MM.1S (cell line): Measurements from ENCODE around the gene NPR2.
A peak's percentile ranks its signal among the peaks of the same experiment; 100 is the strongest.

ENCODE experiments used
- DNase-seq: peaks from one replicate; pipeline ENCODE4 v3.0.0-alpha.2; 2015
- H2AFZ ChIP-seq: fragments of 300-600 bp; sonication (generic); 2 replicates; pipeline ENCODE4 v1.6.0; 2016; ENCODE audit warnings: antibody characterized with exemption, low read length
- H3F3A ChIP-seq: fragments of 300-600 bp; sonication (generic); 2 replicates; pipeline ENCODE4 v1.6.1; 2016; ENCODE audit warnings: mild to moderate bottlenecking, antibody characterized with exemption, low read length, moderate library complexity, mixed read lengths; ENCODE audit not compliant: insufficient read depth
- H3K27ac ChIP-seq: fragments of 300-600 bp; sonication (generic); 2 replicates; pipeline ENCODE4 v1.5.1; 2016; ENCODE audit warnings: mild to moderate bottlenecking, low read length
- H3K27me3 ChIP-seq: fragments of 300-600 bp; sonication (generic); replicated peaks from 2 replicates; pipeline ENCODE4 v1.6.0; 2016; ENCODE audit warnings: low read length; ENCODE audit not compliant: insufficient read depth
- H3K36me3 ChIP-seq: fragments of 300-600 bp; sonication (generic); replicated peaks from 2 replicates; pipeline ENCODE4 v1.6.1; 2016; ENCODE audit warnings: mild to moderate bottlenecking, low read length, mixed read lengths; ENCODE audit not compliant: insufficient read depth
- H3K4me1 ChIP-seq: fragments of 300-600 bp; sonication (generic); 2 replicates; pipeline ENCODE4 v1.6.1; 2016; ENCODE audit warnings: low read length, mixed read lengths
- H3K4me2 ChIP-seq: fragments of 300-600 bp; sonication (generic); 2 replicates; pipeline ENCODE4 v1.6.0; 2016; ENCODE audit warnings: low read depth, low read length
- H3K4me3 ChIP-seq: fragments of 300-600 bp; sonication (generic); 2 replicates; pipeline ENCODE4 v1.5.1; 2016; ENCODE audit warnings: low read length, mixed read lengths
- H3K79me2 ChIP-seq: fragments of 300-600 bp; sonication (generic); 2 replicates; pipeline ENCODE4 v1.6.1; 2016; ENCODE audit warnings: mixed run types, low read length, mixed read lengths
- H3K9ac ChIP-seq: fragments of 300-600 bp; sonication (generic); 2 replicates; pipeline ENCODE4 v1.6.1; 2016; ENCODE audit warnings: low read length, mixed read lengths
- H3K9me2 ChIP-seq: fragments of 300-600 bp; sonication (generic); replicated peaks from 2 replicates; pipeline ENCODE4 v1.6.1; 2016; ENCODE audit warnings: mild to moderate bottlenecking, low read length, mixed read lengths; ENCODE audit not compliant: insufficient read depth
- H3K9me3 ChIP-seq: fragments of 300-600 bp; sonication (generic); replicated peaks from 2 replicates; pipeline ENCODE4 v1.6.1; 2016; ENCODE audit warnings: mild to moderate bottlenecking, low read length, mixed read lengths; ENCODE audit not compliant: insufficient read depth
- H4K20me1 ChIP-seq: fragments of 300-600 bp; sonication (generic); 2 replicates; pipeline ENCODE4 v1.6.1; 2016; ENCODE audit warnings: mild to moderate bottlenecking, low read length, moderate library complexity, mixed read lengths; ENCODE audit not compliant: insufficient read depth
- EZH2 ChIP-seq: fragments of 300-600 bp; sonication (generic); optimal IDR thresholded peaks from 2 replicates; pipeline ENCODE3; 2017; ENCODE audit warnings: low read depth, mild to moderate bottlenecking, antibody characterized with exemption, low read length, mixed read lengths
- EZH2phosphoT487 ChIP-seq: fragments of 300-600 bp; sonication (generic); IDR thresholded peaks from 2 replicates; pipeline ENCODE4 v1.6.1; 2018; ENCODE audit warnings: antibody characterized with exemption, low read length
- TF ChIP-seq, protein P1 (sequence below): fragments of 300-600 bp; sonication (generic); IDR thresholded peaks from 2 replicates; pipeline ENCODE4 v1.5.1; 2016; ENCODE audit warnings: antibody characterized with exemption, low read length, mixed read lengths

Gene NPR2

DNA sequence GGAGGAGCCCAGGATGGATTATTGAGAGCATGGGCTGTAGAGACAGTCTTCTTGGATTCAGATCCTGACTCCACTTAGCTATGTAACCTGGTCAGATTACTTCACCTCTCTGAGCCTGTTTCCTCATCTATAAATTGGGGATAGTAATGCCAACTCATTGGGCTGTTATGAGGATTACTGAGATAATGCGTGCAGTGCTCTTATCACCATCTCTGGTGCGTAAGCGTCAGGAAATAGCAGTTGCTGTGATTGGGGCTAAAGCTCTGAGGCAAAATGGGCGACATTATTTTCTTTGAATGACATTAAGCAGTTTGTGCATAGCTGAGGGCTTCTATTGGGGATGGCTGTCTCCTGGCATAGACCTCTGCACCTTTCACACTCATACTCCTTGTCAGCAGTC, 36.3 kb upstream of the NPR2 start:
- H3K9me2 ChIP-seq = no peaks in the 10 kb centered on the region
- no peak overlapping the region for H3K4me2 ChIP-seq
- TF ChIP-seq EZH2phosphoT487 (no peak), EZH2 (no peak)
- TF ChIP-seq, protein P1, sequence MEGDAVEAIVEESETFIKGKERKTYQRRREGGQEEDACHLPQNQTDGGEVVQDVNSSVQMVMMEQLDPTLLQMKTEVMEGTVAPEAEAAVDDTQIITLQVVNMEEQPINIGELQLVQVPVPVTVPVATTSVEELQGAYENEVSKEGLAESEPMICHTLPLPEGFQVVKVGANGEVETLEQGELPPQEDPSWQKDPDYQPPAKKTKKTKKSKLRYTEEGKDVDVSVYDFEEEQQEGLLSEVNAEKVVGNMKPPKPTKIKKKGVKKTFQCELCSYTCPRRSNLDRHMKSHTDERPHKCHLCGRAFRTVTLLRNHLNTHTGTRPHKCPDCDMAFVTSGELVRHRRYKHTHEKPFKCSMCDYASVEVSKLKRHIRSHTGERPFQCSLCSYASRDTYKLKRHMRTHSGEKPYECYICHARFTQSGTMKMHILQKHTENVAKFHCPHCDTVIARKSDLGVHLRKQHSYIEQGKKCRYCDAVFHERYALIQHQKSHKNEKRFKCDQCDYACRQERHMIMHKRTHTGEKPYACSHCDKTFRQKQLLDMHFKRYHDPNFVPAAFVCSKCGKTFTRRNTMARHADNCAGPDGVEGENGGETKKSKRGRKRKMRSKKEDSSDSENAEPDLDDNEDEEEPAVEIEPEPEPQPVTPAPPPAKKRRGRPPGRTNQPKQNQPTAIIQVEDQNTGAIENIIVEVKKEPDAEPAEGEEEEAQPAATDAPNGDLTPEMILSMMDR = no peak
- H3F3A ChIP-seq = peaks cover 13% of the 10 kb centered on the region; the same call in 1 of the 2 replicates
- peaks cover 36% of the 10 kb centered on the region for H3K79me2 ChIP-seq
- H3K9ac ChIP-seq = no peak overlapping the region
- H3K4me1 ChIP-seq = peaks cover 24% of the 10 kb centered on the region
- no peaks in the 10 kb centered on the region for H3K9me3 ChIP-seq
- no peak overlapping the region for H2AFZ ChIP-seq
- H3K4me3 ChIP-seq = no peak overlapping the region
- H3K27me3 ChIP-seq = no peaks in the 10 kb centered on the region
- no peak overlapping the region for H3K27ac ChIP-seq
- H4K20me1 ChIP-seq = no peaks in the 10 kb centered on the region
- H3K36me3 ChIP-seq = 0 out of 2 replicates have a peak, but pooled peaks cover 5% of the 10 kb centered on the region
- no peak for DNase-seq

DNA sequence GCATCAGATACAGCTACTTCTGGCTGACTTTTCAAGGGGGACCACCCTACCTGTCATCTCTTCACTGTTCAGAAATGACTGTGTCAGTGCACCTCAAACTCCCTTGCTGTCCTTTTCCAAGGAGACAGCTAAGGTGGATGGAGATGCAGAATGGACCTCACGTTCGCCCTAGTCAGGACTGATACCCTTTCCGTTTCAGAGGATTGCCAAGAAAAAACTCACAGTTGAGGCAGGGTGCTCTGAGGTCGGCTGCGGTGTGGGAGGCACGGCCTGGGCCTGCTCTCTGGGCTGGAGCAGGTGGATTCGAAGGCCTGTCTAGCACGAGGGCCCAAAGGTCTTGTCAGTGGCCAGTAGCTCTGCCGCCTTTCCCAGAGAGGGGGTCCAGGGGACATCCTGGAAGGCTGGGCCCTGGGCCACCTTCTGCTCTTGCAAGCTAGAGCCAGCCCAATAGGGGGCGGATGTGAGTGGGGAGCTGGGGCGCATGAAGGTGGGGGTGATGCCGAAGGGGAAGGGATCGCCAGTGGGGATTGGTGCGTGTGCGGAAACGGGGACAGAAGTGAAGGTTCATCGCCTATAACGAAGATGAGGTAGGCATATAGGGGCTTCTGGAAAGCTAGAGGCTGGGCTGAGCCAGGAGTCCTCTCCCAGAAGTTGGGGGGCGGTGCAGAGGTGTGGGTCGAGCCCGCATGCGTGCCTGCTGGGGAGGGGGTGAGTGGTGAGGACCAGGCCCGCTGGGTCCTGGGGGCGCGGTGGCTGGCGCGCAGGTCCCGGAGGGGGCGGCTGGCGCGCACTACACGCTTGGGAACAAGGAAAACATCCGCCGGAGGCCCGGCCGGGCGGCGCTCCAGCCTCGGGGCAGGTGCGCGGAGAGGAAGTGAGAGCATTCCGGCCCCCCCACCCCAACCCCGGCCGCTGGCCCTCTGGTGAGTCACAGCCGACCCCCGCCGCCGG, 34.8 kb upstream of the NPR2 start:
- no peaks in the 10 kb centered on the region for H4K20me1 ChIP-seq
- H3K79me2 ChIP-seq = peaks cover 43% of the 10 kb centered on the region
- no peaks in the 10 kb centered on the region for H3K9me2 ChIP-seq
- H3K36me3 ChIP-seq = no peaks in the 10 kb centered on the region
- H3K9ac ChIP-seq = peak overlapping the region; percentile 87
- peaks cover 13% of the 10 kb centered on the region; the same call in 1 of the 2 replicates for H3F3A ChIP-seq
- H3K4me1 ChIP-seq = peaks cover 20% of the 10 kb centered on the region
- H3K9me3 ChIP-seq = no peaks in the 10 kb centered on the region
- H3K27ac ChIP-seq = peak overlapping the region; percentile 69; the same call in 1 of the 2 replicates
- no peaks in the 10 kb centered on the region for H3K27me3 ChIP-seq
- H2AFZ ChIP-seq = peak overlapping the region; percentile 89
- H3K4me2 ChIP-seq = peak overlapping the region; percentile 86
- H3K4me3 ChIP-seq = peak overlapping the region; percentile 94
- TF ChIP-seq, protein P1 = peak; percentile 86
- TF ChIP-seq EZH2 = no peak
- DNase-seq = peak; percentile 66

DNA sequence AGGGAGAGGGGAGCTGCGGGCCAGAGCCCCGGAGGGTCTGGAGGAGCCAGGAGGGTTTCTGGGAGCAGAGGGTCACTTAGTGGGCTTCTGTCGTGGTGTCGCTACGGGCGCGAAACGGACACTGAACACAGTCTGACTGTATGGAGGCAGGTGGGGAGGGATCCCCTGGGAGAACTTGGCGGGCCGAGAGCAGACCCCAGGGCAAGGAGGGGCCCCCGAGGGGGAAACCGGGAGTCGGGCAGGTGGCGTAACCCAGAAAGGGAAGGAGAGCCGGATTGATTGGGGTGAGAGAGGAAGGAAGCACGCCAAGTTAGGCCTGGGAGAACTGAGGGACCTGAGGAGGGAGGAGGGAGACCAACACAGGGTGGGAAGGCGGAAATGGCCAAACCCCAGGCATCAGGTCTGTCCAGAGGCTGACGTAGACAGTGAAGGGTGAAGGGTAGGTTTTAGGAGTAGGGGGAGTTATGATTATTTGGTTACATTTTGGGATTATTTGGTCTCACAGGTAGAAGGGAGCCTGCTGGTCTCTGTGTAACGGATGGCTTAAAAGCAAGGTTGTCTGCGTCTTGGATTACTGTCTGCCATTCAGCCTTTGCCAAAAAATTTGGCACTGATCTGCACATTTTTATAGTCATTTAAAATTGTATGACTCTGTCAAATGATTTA, 34.0 kb upstream of the NPR2 start:
- peak overlapping the region; percentile 94 for H3K4me3 ChIP-seq
- H3K9me3 ChIP-seq = no peaks in the 10 kb centered on the region
- H3K27ac ChIP-seq = peak overlapping the region; percentile 69; the same call in 1 of the 2 replicates
- peaks cover 13% of the 10 kb centered on the region; the same call in 1 of the 2 replicates for H3F3A ChIP-seq
- peaks cover 20% of the 10 kb centered on the region for H3K4me1 ChIP-seq
- TF ChIP-seq, protein P1 = no peak
- TF ChIP-seq EZH2 (no peak), EZH2phosphoT487 (no peak)
- no peaks in the 10 kb centered on the region for H3K27me3 ChIP-seq
- H3K79me2 ChIP-seq = peaks cover 51% of the 10 kb centered on the region
- H2AFZ ChIP-seq = peak overlapping the region; percentile 89
- DNase-seq = no peak
- no peaks in the 10 kb centered on the region for H3K9me2 ChIP-seq
- no peaks in the 10 kb centered on the region for H3K36me3 ChIP-seq
- H3K4me2 ChIP-seq = peak overlapping the region; percentile 86
- peak overlapping the region; percentile 87 for H3K9ac ChIP-seq
- no peaks in the 10 kb centered on the region for H4K20me1 ChIP-seq
